Stimulated activated CD4-positive, alpha-beta T cell treated with anti-CD3 and anti-CD28 coated beads, Interleukin-4, amount 100 ng/mL, for 48 hours (primary cell): Measurements from ENCODE around the gene FSTL5.
"Not testable (repeated sequence)": the region's sequence is repeated elsewhere in the genome, so short reads cannot be mapped to it uniquely, and the experiment has no call there.

Experiments
- DNase-seq, 2 donors: peaks; one replicate each; pipeline ENCODE4 v3.0.0-alpha.2; 2020; ENCODE audit warnings: low read depth in 2 of 2

The FSTL5 gene

DNA sequence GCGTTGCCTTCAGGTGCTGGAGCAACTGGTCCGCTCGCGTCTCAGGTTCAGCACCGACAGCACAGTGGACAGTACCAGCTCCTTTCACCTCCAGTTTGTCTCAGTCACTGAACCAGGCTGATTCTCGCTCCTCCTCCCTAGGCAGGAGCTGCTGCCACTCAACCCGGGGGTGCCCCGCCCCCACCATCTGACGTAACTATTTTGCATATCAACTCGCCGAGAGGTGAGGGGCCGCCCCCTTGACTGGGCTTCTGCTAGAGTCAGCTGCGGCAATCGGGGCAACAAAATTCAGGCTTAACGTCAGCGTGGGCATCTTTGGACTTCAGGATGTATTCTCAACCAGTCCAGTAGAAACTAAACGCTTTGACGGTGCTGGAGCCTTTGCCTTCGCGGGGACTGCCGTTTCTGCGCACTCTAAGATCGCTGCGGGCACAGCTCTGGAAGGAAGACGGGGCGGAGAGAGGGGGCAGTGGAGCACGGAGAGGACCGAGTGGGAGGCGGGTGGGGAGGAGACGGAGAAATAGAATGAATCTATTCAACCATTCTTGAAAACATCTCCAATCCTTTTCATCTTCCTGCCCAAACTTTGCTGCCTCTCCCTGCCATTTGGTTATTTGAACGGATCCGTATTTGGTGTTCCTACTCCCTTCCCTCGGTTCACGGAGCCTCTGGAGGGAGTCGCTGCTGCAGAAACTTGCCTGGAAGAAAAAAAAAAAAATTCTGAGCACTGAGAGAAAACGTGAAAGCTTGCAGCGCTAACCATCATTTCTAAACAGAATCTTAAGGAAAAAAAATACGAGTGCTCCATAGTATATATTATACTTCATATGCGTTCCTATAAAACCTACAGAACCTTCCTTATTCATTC lies at the start of gene FSTL5:
TSS of gene FSTL5 (minus strand) at position 109 of the 868 bp plus-strand sequence. CDS start 52,604 bp downstream, outside the sequence.
- DNase-seq: peak; percentile 25 to 34

DNA sequence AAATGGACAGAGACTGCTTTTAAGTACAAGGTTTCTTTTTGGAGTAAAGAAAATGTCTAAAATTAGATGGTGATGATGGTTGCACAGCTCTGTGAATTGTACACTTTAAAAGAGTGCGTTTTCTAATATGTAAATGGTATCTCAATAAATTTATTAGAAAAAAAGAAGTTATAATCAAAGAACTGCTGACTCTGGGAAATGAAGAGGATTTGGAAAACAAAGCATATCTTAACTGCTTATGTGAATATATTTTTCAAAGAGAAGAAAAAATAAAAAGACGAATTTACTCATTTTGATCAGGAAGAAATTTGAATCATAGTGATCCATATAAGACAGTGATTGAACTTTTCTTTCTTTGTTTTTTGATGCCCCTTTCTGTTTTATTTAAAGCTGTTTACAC lies 45.9 kb upstream of the FSTL5 start:
- no peak for DNase-seq

GRCh38 chr4:162203478-162203877 lies 39.7 kb upstream of the FSTL5 start:
- not testable (repeated sequence) for DNase-seq

DNA sequence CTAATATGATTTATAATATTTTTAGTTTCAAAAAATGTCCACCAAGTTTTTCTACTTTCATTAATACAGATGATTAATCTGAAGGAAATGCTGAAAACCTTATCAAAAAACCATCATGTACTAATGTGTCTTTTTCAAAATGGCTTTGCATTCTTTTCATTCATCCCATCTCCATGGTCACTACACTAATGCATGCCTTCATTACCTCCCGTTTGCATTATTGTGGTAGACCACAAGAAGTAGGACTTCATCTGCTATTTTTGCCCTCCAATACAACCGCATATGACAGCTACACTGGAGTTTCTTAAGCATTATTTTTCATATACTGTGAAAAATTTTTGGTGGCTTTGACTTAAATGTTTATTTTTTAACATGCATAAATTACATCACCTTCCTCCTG lies 37.9 kb upstream of the FSTL5 start:
- DNase-seq: no peak

GRCh38 chr4:162170509-162170908 lies 6.7 kb upstream of the FSTL5 start:
- no peak for DNase-seq

DNA sequence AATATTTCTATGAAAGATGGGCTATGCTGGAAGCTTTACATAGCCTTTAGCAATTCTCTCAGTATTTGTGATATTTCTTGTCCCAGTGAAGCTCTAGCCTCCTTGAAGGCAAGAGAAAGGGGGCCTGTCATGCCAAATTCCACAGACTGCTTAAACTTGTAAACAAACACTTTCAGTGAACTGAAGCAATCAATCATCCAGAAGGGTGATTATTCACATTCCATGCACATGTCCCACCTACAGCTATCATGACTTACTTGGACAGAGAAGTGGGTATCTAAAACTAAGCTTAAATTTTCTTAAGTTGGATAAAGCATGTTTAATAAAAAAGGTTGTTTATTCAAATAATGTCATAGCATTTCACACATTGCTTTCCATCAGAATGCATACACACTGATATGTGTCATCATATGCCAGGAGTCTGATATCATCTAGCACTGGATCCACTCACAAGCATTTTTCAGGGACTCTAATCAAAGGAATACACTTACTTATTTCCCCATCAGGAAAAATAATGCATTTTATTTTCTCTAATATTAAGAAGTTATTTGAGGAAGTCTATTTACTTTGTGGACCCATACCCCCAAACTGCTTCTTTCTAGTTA lies 1.2 kb upstream of the FSTL5 start:
- no peak for DNase-seq

DNA sequence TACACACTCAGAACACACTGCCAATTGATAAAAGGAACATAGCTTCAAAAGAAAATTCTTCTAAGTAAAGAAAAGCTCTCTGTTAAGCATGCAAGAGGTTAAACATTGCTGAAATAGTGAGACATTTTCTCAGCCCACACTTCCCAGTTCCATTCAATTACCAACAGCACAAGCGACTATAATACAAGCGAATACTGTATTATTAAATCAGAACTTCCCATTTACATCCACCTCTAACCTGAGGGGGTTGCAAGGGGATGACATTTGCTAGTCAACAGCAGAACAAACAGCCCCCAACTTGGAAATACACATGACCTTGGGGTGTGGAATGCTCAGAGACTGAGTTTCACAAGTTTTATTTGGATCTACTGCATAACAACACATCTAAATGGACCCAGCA lies 1.1 kb downstream of the FSTL5 start:
- DNase-seq: no peak

- no peak for DNase-seq
Measured at GRCh38 chr4:162157241-162157640, 6.6 kb downstream of the FSTL5 start.

GRCh38 chr4:162154862-162155540 lies 8.8 kb downstream of the FSTL5 start:
- DNase-seq: no peak

- no peak for DNase-seq
Measured at GRCh38 chr4:162151850-162152249, 11.9 kb downstream of the FSTL5 start.

GRCh38 chr4:162151386-162151785 lies 12.4 kb downstream of the FSTL5 start:
- DNase-seq: no peak

- DNase-seq: no peak
Measured at GRCh38 chr4:162149644-162150043, 14.2 kb downstream of the FSTL5 start.

DNA sequence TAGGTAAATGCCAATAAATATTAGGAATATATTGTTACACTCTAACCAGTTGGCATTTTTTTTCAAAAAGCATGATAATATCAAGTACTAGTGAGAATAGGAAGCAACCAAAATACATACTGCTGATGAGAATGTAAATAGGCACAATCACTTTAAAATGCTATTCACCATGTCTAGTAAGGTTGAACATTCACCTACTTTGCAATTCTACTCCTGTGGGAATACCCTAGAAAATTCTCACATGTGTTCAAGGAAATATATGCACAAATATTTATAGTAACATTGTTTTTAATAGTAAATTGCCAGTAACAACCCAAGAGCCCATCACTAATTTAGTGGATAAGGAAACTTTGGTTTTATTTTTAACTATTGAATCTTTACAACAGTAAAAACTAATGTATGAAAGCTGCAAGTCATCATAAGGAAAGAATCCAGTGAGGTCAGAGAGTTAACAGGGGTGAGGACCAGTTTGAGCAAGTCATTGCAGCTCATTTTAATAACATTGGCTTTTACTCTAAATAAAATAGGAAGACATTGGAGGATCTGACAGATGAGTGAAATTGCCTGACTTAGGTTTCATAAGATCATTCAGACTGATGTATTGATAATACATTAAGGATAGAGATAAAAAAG lies 23.6 kb downstream of the FSTL5 start:
- no peak for DNase-seq

GRCh38 chr4:162139412-162139811 lies 24.4 kb downstream of the FSTL5 start:
- DNase-seq: no peak

GRCh38 chr4:162131256-162131655 lies 32.5 kb downstream of the FSTL5 start:
- DNase-seq: no peak

GRCh38 chr4:162126729-162127128 lies 37.1 kb downstream of the FSTL5 start:
- no peak for DNase-seq

GRCh38 chr4:162117051-162117450 lies 46.7 kb downstream of the FSTL5 start:
- no peak for DNase-seq

- no peak for DNase-seq
Measured at GRCh38 chr4:162116095-162116779, 47.6 kb downstream of the FSTL5 start.

DNA sequence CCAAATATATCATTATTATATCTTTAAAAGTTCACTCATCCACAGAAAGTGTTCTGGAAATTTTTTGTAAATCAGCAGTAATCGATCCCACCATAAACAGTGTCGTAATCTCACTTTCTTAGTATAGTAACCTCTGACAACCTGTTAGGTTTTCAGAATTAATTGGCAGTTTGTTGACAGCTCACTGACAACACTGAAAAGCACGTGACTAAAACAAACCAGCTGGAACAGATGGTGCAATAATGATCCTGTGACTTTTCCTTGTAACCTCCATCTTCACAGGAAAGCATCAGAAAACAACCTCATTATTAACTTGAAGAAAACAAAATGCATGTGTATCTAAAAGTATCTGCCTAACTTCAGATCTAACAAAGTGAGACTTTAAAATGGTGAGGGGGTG lies 48.5 kb downstream of the FSTL5 start:
- no peak for DNase-seq

- DNase-seq: no peak
Measured at GRCh38 chr4:162111078-162111477, 52.7 kb downstream of the FSTL5 start.

DNA sequence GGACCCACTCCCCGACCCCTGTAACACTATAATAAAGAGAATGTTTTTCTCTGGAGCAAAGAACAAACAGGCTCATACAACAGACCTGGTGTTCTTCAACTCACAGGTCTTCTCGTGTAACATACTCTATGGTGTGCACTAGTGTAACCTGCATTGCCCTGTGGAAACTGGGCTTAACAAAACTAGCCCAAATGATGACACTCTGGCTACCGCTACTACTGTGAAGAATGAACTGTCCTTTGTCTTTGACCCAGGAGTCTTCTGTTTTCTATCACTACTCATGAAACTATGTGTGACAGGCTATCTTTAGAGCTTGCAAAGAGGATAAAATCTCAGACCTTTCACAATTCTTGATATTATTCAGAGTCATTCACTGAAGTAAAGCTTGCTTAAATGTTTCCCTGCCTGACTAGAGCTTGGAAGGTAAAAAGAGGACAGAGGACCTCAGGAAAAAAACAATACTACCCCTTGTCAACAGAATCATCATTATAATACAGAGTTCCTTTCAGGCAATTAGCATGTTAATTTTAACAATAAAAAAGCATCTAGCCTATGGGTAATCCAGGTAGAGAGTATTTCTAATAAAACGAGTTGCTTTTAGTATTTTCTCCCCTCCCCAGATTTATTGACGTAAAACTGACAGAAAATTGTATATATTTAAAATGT lies 59.2 kb downstream of the FSTL5 start:
- no peak for DNase-seq
